Hematopoietic multipotent progenitor cell (in vitro differentiated cells): ENCODE data around the gene RGPD8. TPM values are rescaled to one million over a fixed set of nuclear protein-coding genes. Genes with fewer than 3 reads are reported as not detected.
"Not testable (repeated sequence)": the region's sequence is repeated elsewhere in the genome, so short reads cannot be mapped to it uniquely, and the experiment has no call there.

Experiments
- DNase-seq, 3 donors: peaks; one replicate each; pipeline ENCODE4 v3.0.0-alpha.2; 2011 to 2015; ENCODE audit warnings: low read depth in 2 of 3, low spot score in 2 of 3
- total RNA-seq: library from RNA; depleted of rRNA; stranded (reverse); fragments of >200 nt; gene quantifications from one replicate; pipeline ENCODE4 v1.2.3, GENCODE V29; 2012

Gene RGPD8
- total RNA-seq = 9.4 TPM

DNA sequence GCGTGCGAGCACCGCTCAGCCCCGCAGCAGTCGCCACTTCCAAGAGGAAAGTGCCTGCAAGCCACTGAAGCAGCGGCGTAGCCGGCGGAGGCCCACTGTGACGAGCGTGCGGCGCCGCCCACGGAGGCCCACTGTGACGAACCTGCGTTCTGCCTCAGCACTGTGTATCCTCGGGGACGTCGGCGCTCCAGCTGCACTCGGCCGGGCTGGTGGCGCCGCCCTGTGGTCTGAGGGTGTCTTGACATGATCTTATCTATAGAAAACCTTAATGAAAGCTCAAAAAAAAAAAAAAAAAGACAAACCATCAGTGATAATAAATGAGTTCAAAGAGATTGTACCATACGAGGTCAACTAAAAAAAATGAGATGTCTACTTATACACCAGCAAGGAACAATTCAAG is at the start of gene RGPD8:
Gene RGPD8, minus strand, starts transcription at position 166 of the 400 bp plus-strand sequence. CDS start 192 bp downstream, outside the sequence.
- peak; percentile 65 to 94 (median 89) for DNase-seq

DNA sequence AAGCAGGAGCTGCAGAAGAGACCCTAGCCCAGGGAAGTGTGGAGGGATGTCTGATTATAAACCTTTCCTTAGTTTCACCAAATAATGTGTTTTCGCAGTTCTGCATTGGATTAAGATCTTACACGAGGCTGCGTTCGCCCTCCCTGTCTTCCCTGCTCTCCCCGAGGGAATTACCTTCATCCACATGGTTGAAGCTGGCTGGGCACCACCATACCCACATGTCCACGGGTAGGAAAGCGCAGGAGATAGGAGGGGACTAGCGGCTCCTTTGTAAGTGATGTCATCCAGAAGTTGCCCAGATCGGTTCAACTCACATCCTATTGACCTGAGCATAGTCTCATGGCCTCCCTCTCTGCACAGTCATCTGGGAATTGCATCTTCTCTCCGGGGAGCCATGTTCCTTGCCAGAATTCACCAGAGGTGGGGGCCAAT is 49.6 kb upstream of the RGPD8 start:
- DNase-seq = no peak

DNA sequence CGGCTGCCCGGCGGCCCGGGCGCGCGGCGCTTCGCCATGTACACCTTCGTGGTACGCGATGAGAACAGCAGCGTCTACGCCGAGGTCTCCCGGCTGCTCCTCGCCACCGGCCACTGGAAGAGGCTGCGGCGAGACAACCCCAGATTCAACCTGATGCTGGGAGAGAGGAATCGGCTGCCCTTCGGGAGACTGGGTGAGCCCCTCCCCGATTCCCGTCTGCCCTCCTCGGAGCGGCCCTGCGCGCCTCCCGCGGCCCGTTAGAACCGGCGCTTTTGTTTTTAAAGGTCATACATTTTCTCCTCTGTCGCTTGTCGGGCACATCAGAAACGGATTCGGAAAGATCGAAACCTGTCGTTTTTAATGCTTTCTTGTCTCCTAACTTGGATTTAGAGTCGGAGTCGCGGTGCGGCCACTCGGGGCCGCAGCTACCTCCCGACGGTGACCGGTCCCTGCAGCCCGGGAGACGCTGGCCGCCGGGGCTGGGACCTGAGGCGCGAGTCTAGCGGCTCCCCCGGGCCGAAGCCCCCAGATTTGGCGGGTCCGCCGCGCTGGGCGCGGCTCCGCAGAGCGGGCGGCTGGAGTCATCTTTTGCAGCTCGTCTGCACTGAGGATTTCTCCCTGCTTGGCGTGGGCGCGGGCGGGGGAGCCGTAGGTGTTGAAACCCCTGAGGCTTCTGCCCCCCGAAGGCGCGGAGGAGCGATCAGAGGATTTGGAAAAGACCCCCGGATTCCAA is 49.0 kb upstream of the RGPD8 start:
- DNase-seq = peak in 2 of 3 donors; percentile 29 to 32

DNA sequence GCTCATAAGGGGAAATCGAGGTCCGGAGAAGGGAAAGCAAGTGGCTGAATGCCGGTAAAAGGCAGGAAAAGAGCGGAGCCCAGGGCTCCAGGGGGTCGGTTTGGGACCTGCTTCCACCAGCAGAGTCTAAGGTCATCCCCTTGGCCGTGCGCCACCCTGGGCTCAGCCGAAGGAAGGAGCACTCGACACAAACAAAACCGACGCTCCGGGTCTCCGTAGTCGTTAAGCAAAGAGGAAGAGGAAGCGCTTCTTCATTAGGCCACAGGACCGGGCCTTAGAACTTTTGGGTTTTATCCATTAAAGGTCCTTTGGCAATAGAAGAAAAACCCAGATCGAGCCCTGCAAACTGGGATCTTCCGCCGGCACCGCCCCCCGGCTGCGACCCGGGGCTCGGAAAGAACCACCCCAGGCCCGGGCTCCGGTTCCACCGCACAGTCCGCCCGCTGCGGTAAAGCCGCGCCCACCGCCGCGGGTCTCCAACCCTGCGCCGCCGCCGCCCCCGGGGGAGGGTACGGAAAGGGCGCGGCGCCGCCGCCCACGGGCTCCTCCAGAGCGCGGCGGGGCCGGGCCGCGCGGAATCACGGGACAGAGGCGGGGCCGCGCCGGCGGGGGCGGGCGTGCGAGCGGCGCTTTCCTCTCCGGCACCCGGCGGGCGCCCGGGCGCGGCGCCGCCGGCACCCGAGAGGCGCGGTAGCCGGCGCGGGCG is 48.2 kb upstream of the RGPD8 start, which contains the start of gene TTL:
Gene TTL, plus strand, starts transcription at position 629 of the 706 bp plus-strand sequence. CDS start 189 bp downstream, outside the sequence.
- peak; percentile 60 to 83 (median 72) for DNase-seq

DNA sequence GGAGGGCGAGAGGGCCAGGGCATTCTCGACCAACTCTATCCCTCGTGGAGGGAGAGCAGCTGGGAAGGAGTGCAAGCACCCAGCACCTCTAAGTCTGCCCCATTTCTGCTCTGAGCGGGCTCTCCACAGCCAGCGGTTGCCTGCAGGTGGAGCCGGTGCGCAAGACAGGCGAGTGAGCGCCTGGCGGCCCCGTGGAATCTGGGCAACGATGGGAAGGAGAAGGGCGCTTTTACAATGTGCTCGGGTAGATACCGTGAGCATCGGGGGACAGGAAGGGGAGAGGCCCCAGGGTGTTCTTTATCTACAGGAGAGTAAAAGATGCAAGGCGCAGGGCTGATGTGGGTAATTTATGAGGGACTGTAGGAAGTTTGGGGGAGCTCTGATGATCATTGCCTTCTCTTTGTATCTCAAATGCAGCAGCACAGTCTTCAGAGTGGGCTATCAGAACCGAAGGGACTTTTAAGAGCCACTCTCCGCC is 47.6 kb upstream of the RGPD8 start:
- peak; percentile 63 to 90 (median 87) for DNase-seq

DNA sequence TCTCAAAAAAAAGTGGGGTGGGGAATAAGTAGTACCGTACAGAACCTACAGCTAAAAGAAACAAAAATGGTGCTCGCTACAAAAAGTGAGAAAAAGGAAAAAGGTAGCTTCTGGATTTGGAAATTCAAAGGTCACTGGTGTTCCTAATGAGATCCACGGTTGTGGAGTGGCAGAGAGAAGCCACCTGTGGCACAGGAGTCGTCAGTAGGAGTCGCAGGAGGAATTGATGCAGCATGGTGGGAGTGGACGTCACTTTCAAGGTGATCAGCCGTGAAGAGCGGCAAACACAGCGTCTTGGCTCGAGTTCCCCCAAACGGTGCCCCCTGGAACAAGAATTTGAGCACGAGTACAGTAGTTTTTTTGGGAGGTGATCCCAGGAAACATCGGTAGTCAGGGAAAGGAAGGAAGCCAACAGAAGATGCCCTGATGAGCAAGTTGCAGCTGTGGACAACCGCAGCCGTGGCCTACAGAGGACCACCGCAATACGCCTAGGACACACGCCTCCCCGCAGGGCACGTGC is 47.1 kb upstream of the RGPD8 start:
- DNase-seq = peak in 2 of 3 donors; percentile 23 to 26

DNA sequence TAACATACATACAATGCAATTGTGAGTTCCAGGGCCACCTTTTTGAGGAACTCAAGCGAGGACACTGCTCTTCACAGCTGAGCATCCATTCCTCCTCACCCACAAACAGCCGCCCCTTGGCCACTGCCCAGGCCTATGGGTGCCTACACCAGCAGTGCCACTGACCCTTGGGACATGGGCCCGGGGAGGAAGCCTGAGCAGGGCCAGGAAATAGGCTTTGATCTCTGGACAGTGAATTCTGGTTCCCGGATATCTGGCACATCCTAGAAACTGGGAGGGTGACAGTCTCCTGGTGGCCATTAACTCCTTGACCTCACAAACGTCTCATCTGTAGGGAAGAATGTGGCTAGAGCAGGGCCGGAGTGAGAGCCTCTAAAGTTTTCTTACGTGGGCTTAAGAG is 43.0 kb upstream of the RGPD8 start:
- DNase-seq = no peak

DNA sequence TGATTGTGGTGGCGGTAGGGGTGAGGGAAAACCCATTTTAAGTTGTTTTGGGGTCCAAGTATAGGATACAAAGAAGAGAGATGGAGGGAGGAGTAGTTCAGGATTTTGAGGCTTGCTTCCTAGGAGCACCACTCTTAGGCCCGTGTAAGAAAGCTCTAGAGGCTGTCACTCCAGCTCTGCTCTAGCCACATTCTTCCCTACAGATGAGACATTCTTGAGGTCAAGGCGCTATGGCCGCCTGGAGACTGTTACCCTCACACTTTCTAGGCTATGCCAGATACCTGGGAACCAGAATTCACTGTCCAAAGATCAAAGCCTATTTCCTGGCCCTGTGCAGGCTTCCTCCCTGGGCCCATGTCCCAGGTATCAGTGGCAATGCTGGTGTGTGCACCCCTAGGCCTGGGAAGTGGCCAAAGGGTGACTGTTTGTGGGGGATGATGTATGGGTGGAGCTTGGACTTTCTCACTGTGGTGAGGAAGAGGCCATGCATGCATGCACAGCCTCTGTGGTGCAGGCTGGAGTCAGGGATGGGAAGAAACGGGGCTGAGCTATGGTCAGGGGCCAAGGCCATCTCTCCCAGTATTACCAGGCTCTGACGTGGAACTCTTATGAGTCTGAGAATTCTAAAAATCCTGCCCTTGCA is 41.5 kb upstream of the RGPD8 start:
- no peak for DNase-seq

DNA sequence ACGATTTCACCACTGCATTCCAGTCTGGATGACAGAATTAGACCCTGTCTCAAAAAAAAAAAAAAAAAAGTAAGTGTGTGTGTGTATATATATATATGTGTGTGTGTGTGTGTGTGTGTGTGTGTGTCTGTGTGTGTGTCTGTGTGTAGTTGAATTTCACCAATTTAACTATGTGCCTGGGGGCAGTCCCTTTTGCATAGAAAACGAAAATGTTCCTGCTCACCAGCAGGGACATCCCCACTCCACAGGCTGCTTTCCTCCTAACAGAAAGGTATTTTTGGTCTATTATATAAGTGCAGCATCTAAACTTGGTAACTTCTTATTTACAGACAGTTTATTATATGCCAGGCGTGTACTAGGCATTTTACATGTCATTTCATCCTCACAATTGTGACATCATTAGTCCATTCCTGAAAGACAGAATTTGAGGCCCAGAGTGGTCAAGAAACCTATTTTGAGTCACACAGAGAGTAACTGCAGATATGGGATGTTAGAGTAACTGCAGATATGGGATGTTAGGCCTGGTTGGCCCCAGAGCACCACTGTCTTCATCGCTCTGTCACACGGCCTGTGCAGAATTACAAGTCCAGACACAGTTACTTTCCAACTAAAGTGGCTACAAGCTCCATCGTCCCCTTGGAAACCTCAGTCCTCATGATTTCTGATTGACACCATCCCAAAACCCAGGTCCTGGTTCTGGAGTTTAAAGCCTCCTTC is 39.3 kb upstream of the RGPD8 start:
- no peak for DNase-seq

DNA sequence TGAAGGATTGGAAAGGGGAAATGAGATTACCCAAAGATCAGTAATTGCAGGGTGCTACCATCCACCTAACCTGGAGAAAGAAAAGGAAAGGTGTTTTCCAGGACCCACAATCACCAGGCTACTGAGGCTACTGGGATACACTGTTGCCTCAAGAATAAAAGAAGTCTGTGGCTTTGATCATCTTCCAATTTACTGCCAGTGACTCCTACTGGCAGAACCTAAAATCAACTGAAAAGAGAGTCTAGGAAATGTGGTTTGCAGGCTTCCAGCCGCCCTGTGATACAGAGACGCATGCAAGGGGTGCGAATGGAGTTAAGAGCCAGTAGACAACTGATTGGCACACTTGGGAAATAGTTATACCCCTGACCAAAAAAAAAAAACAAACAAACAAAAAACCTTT is 31.9 kb upstream of the RGPD8 start:
- DNase-seq = peak in 1 of 3 donors; percentile 33

DNA sequence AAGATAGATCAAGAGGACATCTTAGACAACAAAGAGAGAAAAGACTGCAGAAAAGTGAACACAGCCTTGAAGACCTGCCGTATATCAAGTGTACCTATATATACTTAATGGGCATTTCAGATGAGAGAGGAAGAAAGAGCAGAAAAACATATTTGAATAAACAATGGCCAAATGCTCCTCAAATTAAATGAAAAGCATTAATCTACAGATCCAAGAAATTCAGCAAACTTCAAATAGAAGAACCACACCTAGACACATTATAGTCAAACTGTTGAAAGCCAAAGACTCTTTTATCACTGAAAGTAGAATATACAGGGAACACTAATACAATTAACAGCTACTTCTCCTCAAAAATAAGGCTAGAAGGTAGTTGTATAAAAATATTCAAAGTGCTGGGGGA is 29.8 kb upstream of the RGPD8 start:
- no peak for DNase-seq

DNA sequence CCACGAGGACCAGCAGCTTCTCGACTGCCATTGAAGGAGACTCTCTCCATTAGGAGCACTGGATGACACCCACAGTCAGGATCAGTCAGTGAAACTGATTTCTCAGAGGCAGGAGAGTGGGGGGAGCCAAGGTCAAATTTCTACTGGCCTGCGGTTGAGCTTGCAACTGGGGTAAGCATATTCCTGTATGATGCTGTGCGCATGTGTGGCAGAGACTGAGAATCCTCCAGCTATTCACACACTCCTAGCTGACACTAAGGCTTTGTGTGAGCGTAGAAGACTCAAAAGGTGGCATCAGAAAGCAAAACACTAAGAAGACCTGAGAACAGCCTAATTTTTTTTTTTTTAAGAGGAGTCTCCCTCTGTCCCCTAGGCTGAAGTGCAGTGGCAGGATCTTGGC is 28.7 kb upstream of the RGPD8 start:
- DNase-seq = no peak

DNA sequence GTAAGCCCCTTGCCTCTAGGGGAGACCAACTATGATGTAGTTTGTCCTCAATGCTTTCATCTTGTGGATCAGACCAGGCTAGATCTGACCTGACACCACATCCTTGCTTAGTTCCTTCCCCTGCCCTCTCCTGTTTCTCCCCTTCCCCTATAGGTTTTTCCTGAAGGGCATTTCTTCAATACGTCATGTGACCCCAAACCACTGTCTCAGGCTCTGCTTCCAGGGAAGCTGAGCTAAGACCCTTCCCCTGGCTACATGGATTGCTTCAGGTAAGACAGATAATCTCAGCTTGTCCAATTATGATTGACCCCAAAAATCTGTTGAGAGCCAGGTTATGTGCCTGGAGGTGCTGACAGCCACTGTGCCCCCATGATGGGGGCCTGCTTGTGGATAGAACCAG is 25.9 kb upstream of the RGPD8 start:
- DNase-seq = no peak

DNA sequence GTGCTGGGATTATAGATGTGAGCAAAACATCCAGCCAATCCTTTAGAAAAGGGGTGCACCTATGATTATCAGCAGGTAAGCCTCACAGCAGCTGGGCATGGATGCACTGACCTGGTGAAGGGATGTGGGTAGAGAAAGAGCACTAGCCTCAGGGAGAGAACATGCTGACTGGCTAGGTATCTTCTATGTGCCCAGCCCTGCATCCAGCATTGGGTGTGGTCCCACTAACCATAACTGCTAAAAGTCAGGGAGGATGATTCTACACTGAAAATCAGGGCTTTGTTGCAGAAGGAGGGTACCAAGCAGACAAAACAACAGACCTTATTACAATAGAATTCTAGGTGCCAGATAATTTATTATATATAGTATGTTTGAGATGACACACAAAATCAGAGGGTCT is 21.1 kb upstream of the RGPD8 start:
- DNase-seq = no peak

DNA sequence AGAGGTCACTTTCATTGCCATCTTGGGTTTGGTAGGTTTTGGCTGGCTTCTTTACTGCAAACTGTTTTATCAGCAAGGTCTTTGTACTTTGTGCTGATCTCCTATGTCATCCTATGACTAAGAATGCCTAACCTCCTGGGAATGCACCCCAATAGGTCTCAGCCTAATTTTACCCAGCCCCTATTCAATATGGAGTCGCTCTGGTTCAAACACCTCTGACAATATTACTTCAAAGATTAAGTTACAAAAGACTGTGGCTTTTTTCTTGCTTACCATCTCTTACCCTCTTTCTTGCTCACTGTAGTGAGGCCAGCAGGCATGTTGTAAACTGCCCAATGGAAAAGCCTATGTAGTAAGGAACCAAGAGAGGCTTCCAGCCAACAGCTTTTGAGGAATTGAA is 17.9 kb upstream of the RGPD8 start:
- no peak for DNase-seq

DNA sequence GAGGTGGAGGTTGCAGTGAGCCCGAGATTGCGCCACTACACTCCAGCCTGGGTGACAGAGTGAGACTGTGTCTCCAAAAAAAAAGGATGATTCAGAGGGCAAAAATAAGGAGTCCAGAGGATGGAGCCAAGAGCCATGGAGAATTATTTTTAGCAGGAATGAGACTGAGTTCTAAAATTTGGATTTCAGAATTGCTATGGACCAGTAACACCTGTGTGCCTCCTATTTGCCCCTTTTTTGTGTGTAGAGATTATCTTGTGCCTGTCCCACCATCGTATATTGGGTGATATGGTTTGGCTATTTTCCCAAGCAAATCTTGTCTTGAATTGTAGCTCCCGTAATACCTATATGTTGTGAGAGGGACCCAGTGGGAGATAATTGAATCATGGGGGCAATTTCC is 16.4 kb upstream of the RGPD8 start:
- no peak for DNase-seq

DNA sequence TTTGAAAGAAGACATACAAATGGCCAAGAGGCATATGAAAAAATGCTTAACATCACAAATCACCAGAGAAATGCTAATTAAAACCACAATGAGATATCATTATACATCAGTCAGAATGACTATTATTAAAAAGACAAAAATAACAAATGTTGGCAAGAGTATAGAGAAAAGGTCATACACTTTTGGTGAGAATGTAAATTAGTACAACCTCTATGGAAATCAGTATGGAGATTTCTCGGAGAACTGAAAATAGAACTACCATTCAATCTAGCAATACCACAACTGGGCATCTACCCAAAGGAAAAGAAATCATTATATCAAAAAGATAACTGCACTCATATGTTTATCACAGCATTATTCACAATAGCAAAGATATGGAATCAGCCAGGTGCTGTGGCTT is 10.8 kb upstream of the RGPD8 start:
- not testable (repeated sequence) for DNase-seq

DNA sequence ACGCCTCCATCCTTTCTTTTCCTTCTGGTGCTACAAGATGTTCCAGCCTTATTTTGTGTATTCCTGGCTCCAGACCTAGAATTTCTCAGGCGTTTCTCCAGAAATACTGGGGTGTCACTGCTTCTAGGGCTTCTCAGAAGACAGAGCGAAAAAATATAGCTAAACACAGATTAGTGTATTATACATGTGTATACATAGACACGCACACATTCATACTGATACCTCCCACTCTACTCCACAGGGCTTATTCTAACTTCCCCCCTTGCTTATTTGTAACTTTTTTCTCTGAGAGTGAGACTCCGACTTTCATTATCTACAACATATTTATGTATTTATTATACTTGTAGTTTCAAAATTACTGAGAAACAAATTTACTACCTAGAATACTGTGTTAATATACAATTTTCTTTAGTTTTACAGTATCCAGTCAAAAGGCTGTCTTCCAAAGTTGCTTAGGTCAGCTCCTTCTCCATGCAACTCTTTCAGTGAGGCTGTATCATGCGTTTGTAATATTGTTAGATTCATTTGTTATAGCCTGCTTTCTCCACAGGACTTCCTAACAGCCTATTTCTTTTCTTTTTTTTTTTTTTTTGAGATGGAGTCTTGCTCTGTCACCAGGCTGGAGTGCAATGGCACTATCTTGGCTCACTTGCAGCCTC is 5.3 kb upstream of the RGPD8 start:
- not testable (repeated sequence) for DNase-seq

DNA sequence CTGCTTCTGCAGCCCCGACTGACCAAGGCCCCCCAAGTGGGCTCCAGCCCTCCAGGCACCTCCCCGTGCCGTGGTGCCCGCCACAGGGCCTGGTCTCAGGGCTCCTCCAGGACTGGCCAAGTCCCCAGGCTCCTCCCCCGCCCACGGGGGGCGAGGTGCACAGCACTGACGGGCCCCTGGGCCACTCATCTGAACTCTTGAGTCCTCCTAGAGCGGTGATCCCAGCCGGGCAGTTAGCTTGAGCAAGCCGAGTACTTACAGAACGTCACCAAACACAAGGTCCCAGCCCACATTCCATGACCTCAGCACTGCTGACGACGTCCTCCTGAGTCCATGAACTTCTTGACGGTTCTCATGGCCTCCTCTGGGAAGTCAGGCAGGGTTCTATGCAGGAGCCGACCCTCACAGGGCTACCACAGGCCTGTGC is 4.0 kb upstream of the RGPD8 start:
- DNase-seq = not testable (repeated sequence)

DNA sequence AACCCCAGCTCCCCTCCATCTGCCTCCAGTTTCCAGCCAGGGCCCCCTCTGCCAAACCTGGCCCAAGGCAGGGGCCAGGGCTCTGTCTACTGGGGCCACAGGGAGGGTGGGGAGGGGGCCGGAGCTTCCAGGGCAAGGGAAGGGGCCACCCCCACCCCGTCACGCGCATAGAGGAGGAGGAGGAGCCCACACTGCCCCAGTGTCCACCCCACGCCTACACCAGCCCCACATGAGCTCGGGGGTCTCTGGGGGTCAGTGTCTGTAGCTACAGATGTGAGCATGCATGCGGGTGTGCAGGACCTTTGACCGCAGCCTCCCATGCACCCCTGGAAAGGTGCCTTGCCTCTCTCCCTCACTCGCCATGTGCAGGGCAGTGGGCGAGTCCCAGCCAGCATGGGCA is 3.5 kb upstream of the RGPD8 start:
- not testable (repeated sequence) for DNase-seq
